Activated CD8-positive, alpha-beta memory T cell treated with anti-CD3 and anti-CD28 coated beads, Interleukin-2, amount 50 U/mL, for 48 hours (primary cell): ENCODE results near the gene PLA2G7.
"Not testable (repeated sequence)": the region's sequence is repeated elsewhere in the genome, so short reads cannot be mapped to it uniquely, and the experiment has no call there.

Experiments
- DNase-seq: peaks from one replicate; pipeline ENCODE4 v3.0.0-alpha.2; 2020

Gene PLA2G7

DNA sequence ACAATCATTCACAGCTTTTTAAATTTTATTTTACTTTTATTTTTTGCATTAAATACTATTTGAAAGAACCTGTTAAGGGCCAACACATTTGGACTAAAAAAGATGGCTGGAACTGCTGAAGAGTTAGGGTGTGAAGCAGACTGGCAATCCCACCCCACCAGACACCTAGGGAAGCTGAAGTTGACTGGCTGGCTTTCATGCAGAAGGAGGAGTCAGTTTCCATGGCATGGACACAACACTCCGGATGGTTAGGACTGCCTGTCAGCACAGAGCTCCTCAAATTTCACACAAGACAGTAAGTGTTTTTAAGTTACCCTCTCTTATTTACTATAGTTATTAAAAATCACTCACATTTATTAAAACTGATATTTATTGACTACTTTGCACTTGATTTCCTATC, 11.5 kb upstream of the PLA2G7 start, which contains the start of gene ANKRD66:
Gene ANKRD66, plus strand, starts transcription at position 238 of the 400 bp plus-strand sequence. CDS start 5,016 bp downstream, outside the sequence.
- DNase-seq: no peak

DNA sequence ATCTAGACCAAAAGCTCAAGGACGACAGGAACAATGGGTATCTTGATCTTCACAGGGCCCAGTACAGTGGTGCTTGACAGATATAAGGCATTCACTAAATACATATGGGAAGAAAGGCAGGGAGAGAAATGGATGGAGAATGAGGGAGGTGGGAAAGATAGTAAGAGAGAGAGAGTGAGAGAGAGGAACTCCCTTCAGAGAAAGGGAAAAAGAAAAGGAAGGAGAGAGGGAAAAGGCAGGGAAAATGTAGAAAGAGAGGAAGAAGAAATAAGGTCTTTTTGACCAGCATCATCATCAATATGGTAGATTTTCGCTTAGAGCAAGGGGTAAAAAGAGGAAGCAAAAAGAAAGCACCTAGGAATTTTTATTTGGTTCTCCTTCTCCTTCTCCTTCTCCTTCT, 10.8 kb upstream of the PLA2G7 start:
- no peak for DNase-seq

DNA sequence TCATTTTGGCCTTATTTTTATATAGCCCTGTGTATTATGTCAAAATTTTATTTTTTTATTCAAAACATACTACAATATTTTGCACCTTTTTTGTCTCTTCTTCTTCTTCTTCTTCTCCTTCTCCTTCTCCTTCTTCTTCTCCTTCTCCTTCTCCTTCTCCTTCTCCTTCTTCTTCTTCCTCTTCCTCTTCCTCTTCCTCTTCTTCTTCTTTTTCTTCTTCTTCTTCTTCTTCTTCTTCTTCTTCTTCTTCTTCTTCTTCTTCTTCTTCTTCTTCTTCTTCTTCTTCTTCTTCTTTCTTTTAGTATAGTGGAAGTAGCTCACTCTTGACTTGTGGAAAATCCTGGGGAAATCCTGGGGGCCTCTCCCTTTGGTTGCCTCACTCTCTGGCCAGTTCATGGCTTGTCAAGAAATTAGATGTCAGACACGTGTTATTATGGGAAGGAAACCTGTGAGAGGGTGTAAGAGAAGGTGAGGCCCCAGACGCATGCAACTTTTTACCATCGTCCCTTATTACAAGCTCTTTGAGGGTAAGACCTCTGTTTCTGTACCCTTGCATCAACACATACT, 9.1 kb upstream of the PLA2G7 start:
- not testable (repeated sequence) for DNase-seq

DNA sequence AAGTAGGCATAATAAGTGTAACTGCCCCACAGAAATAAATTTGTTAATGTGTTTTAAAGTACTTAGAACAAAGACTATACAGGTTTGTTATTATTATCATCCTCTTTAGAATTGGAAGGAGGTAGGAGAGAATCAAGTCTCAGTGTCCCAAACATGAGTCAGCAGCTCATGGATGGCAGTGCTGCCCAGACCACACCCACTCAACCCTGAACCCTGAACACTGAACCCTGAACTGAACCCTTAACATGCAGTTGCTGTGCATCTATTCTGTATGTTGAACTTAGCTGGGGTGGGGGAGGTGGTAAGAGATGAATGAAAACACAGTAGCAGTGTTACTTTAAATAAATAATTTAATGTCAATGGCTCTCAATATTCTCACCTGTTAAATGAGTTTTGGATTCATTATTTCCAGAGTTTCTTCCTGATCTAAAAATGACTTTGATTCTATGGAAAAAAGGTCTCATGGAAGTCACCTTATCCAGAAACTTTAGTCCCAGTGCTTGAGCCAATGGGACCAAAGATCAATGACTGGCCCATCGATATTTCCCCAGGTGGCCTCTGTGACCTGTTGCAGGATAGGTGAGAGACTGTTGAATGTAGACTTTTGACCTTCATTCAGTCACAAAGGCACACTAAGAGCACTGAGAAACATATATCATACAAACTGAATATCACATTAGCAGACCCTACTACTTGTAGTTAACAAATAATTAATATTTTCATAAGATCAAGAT, 8.4 kb upstream of the PLA2G7 start:
- no peak for DNase-seq

DNA sequence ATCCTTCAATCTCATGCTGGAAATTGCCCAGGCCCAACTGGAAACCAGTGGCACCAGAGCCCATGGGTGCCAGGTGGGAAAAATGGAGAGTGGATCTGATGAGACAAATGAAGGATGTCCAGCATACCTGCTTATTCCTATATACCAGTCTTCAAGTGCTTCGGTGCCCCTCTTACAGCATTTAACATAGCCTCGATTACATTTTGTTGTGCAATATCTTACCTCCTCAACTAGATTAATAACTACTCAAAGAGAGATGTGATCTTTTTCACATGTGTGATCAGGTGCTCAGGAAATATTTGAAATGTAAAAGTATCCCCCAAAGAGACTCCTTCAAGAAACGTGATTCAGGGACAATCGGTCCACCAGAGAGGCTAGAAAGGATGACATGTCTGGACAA, 6.7 kb upstream of the PLA2G7 start:
- DNase-seq: no peak

DNA sequence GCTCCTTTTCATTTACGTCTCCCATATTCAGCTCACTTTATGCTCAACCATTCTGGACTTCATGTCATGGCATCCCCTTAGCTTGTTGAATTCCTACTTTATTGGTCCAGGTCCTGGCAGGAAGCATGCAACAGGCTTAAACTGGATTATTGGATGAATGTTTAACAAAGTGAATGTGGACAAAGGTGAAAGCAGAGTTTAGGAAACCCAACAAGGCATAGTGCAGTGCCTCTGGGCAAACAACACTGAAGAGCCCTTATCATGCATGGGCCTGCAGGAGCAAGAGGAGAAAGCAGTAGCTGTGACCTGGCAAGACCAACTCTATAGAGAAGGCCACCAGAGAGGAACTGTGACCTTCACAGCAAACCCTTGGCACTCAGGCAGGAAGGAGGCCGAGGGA, 6.3 kb upstream of the PLA2G7 start:
- no peak for DNase-seq

DNA sequence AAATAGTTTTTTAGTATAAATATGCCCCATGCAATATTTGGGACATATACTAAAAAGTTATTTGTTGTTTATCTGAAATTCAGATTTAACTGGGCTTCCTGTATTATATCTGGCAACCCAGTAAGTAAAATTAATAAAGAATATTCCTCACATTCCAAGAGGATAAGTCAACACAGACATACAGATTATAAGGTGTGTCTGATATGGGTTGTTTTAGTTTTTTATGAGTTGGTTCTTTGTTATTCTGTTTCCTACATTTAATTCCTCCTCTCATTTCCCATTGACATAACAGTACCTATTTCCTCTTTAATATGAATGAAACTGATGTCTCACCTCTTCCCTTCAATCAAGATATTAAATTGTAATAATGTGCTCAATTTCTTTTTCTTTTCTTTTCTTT, 1.7 kb upstream of the PLA2G7 start:
- DNase-seq: no peak

DNA sequence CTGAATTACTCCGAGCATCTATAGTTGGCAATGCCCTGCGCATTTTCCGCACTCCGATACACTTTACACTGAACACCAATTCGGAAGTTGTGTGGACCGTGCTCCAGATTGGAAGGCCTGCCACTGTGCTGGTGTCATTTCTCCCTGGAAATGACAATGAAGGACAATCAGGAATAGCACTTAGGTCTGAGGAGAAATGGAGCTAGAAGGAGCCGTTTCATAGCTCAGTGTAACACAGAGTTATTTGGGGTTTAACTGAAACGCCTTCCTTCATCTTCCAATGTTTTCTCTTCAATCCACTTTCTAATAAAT, 501 bp upstream of the PLA2G7 start:
- no peak for DNase-seq

DNA sequence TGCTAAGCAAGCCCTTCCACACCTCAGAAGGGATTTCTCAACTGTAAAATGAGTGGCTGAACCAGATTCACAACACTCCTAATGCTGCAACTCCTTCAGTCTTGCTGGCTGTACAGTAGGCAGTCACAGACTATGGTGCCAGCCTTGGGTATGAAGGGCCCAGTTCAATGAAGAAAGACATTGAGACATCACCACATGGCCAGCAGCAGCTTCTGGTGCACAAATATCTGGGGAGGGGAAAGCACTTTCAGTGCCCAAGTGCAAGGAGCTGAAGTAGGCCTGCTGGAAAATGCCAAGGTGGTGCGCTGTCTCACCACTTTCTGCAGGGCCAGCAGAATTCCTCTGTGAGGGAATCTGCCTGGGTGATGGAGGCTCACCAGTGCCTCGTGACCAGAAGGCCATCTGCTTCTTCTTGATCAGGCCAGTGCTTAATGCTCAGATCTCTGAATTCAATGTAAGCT, 1.8 kb downstream of the PLA2G7 start:
- no peak for DNase-seq

DNA sequence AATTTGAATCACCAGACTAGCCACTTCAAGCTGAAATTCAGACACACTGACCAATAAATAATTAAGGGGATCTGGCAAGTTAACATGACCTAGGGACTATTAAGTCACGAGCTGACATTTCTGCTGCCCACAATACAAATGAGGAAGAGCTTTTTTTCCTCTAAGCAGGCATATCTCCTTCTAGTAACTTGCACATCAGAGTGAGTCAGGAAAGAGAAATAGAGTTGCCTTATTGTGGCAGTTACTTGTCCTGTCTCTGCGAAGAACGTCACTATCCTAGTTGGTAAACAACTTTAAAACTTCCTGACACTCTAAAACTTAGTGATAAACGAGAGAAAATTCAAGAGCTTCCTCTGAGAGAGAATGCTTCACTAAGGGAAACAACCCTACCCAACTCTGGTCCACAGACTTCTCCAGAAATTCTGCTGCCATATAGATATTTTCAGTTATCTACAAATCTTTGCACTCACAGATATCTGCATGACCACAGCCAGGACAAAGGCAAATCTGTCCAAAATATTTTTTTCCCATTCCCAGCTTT, 4.2 kb downstream of the PLA2G7 start:
- DNase-seq: no peak

DNA sequence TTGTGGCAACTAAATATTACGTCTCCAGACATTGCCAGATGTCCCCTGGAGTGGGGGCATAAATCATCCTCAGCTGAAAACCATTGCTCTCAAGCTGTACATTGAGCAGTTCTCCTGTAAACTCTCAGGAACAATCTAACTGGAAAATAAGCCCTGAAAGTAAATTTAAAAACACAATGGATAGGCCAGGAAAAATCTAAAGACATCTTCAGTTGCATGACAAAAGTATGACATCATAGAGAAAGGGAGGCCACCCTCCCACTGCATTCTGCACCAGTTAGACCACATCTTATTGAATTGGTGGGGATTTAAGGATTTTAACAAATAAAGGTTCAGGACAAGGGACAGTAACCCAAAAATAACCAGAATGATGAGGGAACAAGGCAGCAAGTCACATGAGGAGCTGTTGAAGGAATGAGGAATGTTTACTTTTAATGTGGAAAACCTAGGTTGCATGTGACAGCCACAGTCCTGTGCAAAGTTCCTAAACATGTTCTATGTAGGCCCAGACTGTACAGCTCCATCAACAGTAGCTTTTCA, 5.3 kb downstream of the PLA2G7 start:
- no peak for DNase-seq

DNA sequence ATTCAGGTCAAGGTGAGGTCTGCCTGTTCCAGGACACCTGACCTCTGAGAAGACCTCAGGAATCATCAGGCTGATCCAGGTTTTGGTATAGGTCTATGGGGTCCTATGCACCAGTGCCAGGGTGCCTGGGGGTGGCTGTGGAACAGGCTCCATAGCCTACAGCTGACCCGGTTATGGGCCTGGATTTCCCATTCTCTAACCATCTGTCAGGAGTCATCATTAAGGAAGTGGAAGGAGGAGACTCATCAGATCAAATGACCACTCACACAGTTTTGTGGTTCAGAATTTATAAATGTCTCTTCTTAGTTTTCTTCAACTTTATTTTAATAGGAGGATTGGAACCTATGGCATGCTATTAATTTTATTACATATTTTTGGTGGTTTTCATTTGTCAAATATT, 14.8 kb downstream of the PLA2G7 start:
- DNase-seq: no peak

DNA sequence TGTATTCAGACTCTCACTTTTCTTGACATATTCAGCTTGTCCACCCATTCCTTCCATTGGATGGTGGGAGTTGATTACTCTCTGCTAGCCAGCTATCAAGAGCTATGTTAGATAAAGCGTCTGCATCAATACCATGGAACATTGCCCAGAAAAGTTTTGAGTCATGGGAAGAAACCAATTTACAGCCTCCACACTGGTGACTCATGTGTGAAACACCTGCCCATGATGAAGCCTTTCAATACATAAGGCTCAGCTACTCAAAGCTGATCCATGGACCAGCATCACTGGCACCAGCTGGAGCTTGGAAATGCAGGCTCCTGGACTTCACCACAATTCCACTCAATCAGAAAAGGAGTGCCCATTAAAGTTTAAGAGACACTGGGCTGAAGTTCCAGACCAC, 16.1 kb downstream of the PLA2G7 start:
- no peak for DNase-seq

DNA sequence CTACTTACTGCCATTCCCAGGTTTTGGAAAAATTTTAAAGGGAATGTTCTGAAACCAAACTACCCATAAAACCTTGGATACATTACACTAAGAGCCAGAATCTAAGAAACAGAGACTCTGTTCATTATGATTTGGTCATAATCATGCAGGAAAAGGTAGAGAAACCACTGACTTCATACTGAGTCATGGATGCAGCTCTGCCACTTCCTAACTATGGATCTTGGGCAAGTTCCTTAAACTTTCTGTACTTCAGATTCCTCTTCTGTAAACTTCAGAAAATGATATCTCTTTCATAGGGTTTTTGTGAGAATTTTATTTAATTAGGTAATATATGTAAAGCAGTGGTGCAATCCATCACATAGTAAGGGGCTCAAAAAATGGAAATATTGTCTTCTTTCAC, 20.0 kb downstream of the PLA2G7 start:
- DNase-seq: no peak

DNA sequence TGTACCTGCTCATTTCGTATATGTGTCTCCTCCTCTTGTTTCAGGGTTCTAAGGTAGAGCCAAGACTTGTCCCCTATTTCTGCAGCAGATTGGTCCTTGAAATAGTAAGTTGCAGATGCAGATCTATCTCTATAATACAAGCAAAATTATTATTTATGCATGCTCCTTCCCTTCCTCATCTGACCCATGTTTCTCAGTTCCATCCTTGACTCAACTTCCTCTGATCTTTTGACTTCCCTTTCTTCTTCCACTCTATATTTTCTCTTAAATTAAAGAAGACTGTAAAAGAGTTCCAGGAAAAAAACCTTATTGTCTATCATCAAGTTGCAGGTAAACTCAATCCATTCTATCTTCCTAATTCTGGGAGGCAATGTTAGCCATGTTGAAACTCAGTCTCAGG, 23.7 kb downstream of the PLA2G7 start:
- DNase-seq: no peak

DNA sequence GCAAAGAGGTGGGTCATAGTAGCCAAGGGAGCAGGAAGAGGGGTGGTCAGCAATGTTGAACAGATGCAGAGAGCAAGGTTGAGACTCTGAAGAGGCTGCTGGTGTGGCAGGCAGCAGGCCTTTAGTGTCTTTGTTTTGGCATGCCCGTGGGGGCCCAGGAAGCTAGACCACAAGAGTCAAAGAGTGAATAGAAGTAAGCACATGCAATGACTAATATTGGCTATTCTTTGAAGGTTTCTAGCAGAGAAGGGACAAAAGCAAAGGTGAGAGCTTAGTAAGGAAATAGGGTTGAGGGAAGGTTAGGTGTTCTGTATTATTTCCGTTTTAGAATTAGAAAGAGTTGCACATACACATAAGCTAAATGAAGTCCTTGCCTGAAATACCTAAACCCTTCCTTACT, 28.7 kb downstream of the PLA2G7 start:
- DNase-seq: no peak

DNA sequence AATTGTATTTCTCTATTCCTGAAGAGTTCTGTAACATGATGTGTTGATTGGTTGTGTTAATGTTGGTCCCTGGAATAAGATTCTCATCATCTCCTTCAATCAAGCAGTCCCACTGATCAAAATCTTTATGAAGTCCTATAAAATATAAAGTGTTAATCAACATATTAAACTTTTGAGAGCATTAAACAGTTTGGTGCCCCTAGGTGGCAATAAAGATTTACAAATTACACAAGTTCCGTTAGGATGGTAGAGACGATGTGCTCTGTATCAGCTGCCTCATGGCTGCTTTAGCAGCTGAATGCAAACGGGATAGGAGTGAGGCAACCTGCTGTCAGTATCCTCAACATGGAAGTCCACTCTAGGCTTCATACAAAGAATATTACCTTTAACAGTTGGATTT, 30.6 kb downstream of the PLA2G7 start:
- DNase-seq: no peak

DNA sequence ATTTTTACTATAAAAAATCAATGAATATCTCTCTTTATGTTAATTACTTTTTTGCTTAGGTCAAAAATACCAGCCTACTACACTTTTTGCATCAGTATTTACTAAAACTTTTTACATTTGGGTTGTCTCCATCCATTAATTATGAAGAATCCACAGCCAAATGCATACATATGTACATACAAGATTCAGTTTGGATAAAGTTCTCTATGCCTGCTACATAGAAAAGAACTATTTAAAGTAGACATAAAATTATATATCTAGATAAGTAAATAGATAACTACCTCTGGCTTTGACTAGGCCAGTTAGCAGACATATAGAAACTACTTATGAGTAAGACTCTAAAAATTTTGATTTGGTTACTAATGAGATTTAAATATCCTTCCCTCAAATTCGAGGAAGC, 35.2 kb downstream of the PLA2G7 start:
- no peak for DNase-seq

DNA sequence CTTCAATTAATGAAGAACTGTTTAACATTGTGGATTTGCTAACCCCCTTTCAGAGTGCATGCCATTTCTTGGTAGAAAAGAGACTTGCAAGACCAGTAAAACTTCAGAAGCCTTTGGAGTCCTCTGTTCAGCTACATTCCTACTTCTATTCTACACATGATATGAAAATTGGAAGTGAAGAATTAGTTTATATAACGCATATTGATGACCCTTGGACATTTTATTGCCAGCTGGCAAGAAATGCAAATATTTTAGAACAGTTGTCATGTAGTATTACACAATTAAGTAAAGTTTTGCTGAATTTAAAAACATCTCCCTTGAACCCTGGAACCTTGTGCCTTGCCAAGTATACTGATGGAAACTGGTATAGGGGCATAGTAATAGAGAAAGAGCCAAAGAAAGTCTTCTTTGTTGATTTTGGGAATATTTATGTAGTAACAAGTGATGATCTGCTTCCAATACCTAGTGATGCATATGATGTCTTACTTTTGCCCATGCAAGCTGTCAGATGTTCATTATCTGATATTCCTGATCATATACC, 44.2 kb downstream of the PLA2G7 start:
- DNase-seq: no peak

DNA sequence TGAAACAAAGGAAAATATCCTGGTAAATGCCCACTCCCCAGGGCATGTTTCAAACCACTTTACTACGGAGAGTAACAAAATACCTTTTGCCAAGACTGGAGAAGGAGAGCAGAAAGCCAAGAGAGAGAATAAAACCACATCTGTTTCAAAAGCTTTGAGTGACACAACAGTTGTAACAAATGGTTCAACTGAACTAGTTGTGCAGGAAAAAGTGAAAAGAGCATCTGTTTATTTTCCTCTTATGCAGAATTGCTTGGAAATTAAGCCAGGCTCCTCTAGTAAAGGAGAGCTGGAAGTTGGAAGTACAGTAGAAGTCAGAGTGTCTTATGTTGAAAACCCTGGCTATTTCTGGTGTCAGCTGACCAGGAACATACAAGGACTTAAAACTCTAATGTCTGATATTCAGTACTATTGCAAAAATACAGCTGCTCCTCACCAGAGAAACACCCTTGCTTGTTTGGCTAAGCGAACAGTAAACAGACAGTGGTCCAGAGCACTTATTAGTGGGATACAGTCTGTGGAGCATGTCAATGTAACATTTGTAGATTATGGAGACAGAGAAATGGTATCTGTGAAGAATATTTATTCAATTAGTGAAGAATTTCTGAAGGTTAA, 44.9 kb downstream of the PLA2G7 start:
- no peak for DNase-seq

DNA sequence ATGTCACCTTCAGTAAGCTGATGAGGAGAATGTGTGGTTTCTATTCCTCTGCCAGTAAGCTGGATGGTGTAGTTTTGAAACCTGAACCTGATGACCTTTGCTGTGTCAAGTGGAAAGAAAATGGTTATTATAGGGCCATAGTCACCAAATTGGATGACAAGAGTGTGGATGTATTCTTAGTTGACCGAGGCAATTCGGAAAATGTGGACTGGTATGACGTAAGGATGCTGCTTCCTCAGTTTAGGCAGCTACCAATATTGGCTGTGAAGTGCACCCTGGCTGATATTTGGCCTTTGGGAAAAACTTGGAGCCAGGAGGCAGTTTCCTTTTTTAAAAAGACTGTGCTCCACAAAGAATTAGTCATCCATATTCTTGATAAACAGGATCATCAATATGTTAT, 45.5 kb downstream of the PLA2G7 start:
- no peak for DNase-seq

DNA sequence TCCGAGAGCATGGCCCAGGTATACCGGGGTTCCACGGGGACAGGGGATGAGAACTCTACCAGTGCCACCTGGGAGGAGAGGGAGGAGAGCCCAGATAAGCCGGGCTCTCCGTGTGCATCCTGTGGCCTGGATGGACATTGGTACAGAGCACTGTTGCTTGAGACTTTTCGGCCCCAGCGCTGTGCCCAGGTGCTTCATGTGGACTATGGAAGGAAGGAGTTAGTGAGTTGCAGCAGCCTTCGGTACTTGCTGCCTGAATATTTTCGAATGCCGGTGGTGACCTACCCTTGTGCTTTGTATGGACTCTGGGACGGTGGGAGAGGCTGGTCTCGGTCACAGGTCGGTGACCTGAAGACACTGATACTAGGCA, 46.2 kb downstream of the PLA2G7 start:
- DNase-seq: no peak

DNA sequence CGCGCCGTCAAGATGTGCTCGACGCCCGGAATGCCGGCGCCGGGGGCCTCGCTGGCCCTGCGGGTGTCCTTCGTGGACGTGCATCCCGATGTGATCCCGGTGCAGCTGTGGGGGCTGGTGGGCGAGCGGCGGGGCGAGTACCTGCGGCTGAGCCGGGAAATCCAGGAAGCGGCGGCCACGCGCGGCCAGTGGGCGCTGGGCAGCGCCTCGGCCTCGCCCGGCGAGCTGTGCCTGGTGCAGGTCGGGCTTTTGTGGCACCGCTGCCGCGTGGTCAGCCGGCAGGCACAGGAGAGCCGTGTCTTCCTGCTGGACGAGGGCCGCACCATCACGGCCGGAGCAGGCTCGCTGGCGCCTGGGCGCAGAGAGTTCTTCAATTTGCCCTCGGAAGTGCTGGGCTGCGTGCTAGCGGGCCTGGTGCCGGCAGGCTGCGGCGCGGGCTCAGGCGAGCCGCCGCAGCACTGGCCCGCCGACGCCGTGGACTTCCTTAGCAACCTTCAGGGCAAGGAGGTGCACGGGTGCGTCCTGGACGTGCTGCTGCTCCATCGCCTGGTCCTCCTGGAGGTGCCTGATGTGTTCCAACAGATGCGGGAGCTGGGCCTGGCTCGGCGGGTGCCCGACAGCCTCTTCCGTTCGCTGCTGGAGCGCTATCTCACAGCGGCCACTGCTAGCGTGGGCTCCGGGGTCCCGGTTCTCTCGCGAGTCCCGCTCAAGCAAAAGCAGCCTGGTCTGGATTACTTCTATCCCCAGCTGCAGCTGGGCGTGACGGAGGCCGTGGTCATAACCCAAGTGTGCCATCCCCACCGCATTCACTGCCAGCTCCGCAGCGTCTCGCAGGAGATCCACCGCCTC, 46.8 kb downstream of the PLA2G7 start:
- DNase-seq: no peak
